Ovary (tissue), 3 donors: Measurements from ENCODE around the gene ERAS.

ENCODE experiments used
- EP300 ChIP-seq: sonication (generic); formaldehyde crosslinking; IDR thresholded peaks from one replicate; pipeline ENCODE4 v1.6.1; 2017; ENCODE audit warnings: antibody characterized with exemption
- POLR2A ChIP-seq: fragments of 450-650 bp; IDR thresholded peaks from one replicate; pipeline ENCODE4 v1.6.1; 2017; ENCODE audit warnings: antibody characterized with exemption, mild to moderate bottlenecking, moderate library complexity
- TF ChIP-seq, protein P1 (sequence below), 3 donors: fragments of 450-650 bp in 2 of 3; fragments of 200-600 bp in 1 of 3; IDR thresholded peaks; one replicate each; pipeline versions ENCODE4 v1.5.1 to v1.8.0; 2016 to 2022; ENCODE audit warnings: antibody characterized with exemption in 3 of 3, mild to moderate bottlenecking in 1 of 3
- donor health status: DM: no; HTN: no; CAD: no.

DNA sequence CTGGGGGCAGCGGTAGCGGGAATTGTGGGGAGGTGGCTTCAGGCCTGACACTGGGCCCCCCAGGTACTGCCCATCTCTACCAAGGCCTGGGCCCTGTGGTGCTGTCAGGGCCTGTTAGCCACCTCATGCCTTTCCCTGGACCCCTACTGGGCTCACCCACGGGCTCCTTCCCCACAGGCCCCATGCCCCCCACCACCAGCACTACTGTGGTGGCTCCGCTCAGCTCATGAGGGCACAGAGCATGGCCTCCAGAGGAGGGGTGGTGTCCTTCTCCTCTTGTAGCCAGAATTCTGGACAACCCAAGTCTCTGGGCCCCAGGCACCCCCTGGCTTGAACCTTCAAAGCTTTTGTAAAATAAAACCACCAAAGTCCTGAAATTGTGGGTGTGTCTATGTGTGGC is 32.4 kb upstream of the ERAS start:
- TF ChIP-seq, protein P1, sequence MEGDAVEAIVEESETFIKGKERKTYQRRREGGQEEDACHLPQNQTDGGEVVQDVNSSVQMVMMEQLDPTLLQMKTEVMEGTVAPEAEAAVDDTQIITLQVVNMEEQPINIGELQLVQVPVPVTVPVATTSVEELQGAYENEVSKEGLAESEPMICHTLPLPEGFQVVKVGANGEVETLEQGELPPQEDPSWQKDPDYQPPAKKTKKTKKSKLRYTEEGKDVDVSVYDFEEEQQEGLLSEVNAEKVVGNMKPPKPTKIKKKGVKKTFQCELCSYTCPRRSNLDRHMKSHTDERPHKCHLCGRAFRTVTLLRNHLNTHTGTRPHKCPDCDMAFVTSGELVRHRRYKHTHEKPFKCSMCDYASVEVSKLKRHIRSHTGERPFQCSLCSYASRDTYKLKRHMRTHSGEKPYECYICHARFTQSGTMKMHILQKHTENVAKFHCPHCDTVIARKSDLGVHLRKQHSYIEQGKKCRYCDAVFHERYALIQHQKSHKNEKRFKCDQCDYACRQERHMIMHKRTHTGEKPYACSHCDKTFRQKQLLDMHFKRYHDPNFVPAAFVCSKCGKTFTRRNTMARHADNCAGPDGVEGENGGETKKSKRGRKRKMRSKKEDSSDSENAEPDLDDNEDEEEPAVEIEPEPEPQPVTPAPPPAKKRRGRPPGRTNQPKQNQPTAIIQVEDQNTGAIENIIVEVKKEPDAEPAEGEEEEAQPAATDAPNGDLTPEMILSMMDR (IDR thresholded peaks at IDR 0.05) = no peak
- TF ChIP-seq EP300 = no peak
- no peak for TF ChIP-seq POLR2A
